Measurements from ENCODE around the gene SLC17A5.

The SLC17A5 gene

GRCh38 chr6:73669005-73669404, 15.2 kb upstream of the SLC17A5 start:
- no peaks in the 10 kb centered on the region for H3K79me2 ChIP-seq (ENCODE audit: control insufficient read depth, insufficient read depth, low read length, poor library complexity)

GRCh38 chr6:73667798-73668197, 14.0 kb upstream of the SLC17A5 start:
- Histone ChIP-seq H3K4ac (ENCODE audit: low read depth, low read length) (no peak overlapping the region), H3K79me1 (ENCODE audit: low read length) (no peaks in the 10 kb centered on the region), H2BK120ac (ENCODE audit: insufficient read depth, low read length, poor library complexity) (no peak overlapping the region), H3K36me3 (ENCODE audit: control insufficient read depth in 1 of 2, insufficient read depth in 2 of 2, low read length in 2 of 2) (no peaks in the 10 kb centered on the region), H3K14ac (ENCODE audit: low read length) (no peak overlapping the region), H3K23ac (ENCODE audit: low read length) (no peak overlapping the region), H2BK5ac (ENCODE audit: low read depth, low read length, poor library complexity) (no peak overlapping the region), H3K9ac (ENCODE audit: low read length) (no peak overlapping the region), H3K9me3 (ENCODE audit: insufficient read depth, low read depth, low read length) (no peaks in the 10 kb centered on the region), H2AK5ac (ENCODE audit: low read length) (no peak overlapping the region), H3K79me2 (ENCODE audit: control insufficient read depth, insufficient read depth, low read length, poor library complexity) (no peaks in the 10 kb centered on the region), H4K8ac (ENCODE audit: low read depth, low read length) (no peak overlapping the region), H3K4me3 (ENCODE audit: low read depth, low read length) (no peak overlapping the region), H4K12ac (ENCODE audit: low read depth, low read length) (no peak overlapping the region), H3K27me3 (ENCODE audit: insufficient read depth, low read length) (no peaks in the 10 kb centered on the region), H3K4me1 (ENCODE audit: control insufficient read depth in 1 of 2, insufficient read depth in 2 of 2, low read length in 2 of 2) (no peaks in the 10 kb centered on the region), H3K27ac (ENCODE audit: low read depth, low read length) (no peak overlapping the region), H4K91ac (ENCODE audit: low read depth, low read length) (no peak overlapping the region), H2BK12ac (ENCODE audit: low read length) (no peak overlapping the region), H2AFZ (ENCODE audit: insufficient read depth, low read length, poor library complexity) (no peak overlapping the region), H3K18ac (ENCODE audit: low read length) (no peak overlapping the region), H3K4me2 (ENCODE audit: low read length) (no peak overlapping the region)
- no CpG with 5 or more reads among the region's 1 CpG for WGBS (ENCODE audit: extremely low coverage, insufficient coverage, insufficient read length)
- DNase-seq: no peak

More at GRCh38 chr6:73669005-73669404, 15.2 kb upstream of the SLC17A5 start:
- no peak overlapping the region for H4K8ac ChIP-seq (ENCODE audit: low read depth, low read length)
- H3K9ac ChIP-seq (ENCODE audit: low read length): no peak overlapping the region
- no peak overlapping the region for H3K18ac ChIP-seq (ENCODE audit: low read length)
- H4K12ac ChIP-seq (ENCODE audit: low read depth, low read length): no peak overlapping the region
- no peak overlapping the region for H2BK5ac ChIP-seq (ENCODE audit: low read depth, low read length, poor library complexity)
- no peak overlapping the region for H4K91ac ChIP-seq (ENCODE audit: low read depth, low read length)
- no peak overlapping the region for H2AFZ ChIP-seq (ENCODE audit: insufficient read depth, low read length, poor library complexity)
- no peak overlapping the region for H3K23ac ChIP-seq (ENCODE audit: low read length)
- no peak overlapping the region for H3K4ac ChIP-seq (ENCODE audit: low read depth, low read length)
- no peak overlapping the region for H2BK12ac ChIP-seq (ENCODE audit: low read length)
- H2AK5ac ChIP-seq (ENCODE audit: low read length): no peak overlapping the region
- H3K36me3 ChIP-seq (ENCODE audit: control insufficient read depth in 1 of 2, insufficient read depth in 2 of 2, low read length in 2 of 2): no peaks in the 10 kb centered on the region
- H3K14ac ChIP-seq (ENCODE audit: low read length): no peak overlapping the region
- no peaks in the 10 kb centered on the region for H3K79me1 ChIP-seq (ENCODE audit: low read length)
- no peak for DNase-seq
- no peak overlapping the region for H3K4me3 ChIP-seq (ENCODE audit: low read depth, low read length)
- H2BK120ac ChIP-seq (ENCODE audit: insufficient read depth, low read length, poor library complexity): no peak overlapping the region
- H3K27ac ChIP-seq (ENCODE audit: low read depth, low read length): no peak overlapping the region
- no peak overlapping the region for H3K4me2 ChIP-seq (ENCODE audit: low read length)
- no peaks in the 10 kb centered on the region for H3K4me1 ChIP-seq (ENCODE audit: control insufficient read depth in 1 of 2, insufficient read depth in 2 of 2, low read length in 2 of 2)
- H3K9me3 ChIP-seq (ENCODE audit: insufficient read depth, low read depth, low read length): no peaks in the 10 kb centered on the region
- no CpG with 5 or more reads among the region's 1 CpG for WGBS (ENCODE audit: extremely low coverage, insufficient coverage, insufficient read length)
- H3K27me3 ChIP-seq (ENCODE audit: insufficient read depth, low read length): no peaks in the 10 kb centered on the region

GRCh38 chr6:73666393-73666792, 12.6 kb upstream of the SLC17A5 start:
- no peak overlapping the region for H2BK120ac ChIP-seq (ENCODE audit: insufficient read depth, low read length, poor library complexity)
- no peak overlapping the region for H3K23ac ChIP-seq (ENCODE audit: low read length)
- H3K79me2 ChIP-seq (ENCODE audit: control insufficient read depth, insufficient read depth, low read length, poor library complexity): no peaks in the 10 kb centered on the region
- no peak overlapping the region for H4K91ac ChIP-seq (ENCODE audit: low read depth, low read length)
- H2BK5ac ChIP-seq (ENCODE audit: low read depth, low read length, poor library complexity): no peak overlapping the region
- H3K9me3 ChIP-seq (ENCODE audit: insufficient read depth, low read depth, low read length): no peaks in the 10 kb centered on the region
- no peaks in the 10 kb centered on the region for H3K4me1 ChIP-seq (ENCODE audit: control insufficient read depth in 1 of 2, insufficient read depth in 2 of 2, low read length in 2 of 2)
- no peak overlapping the region for H2AK5ac ChIP-seq (ENCODE audit: low read length)
- no peak overlapping the region for H3K9ac ChIP-seq (ENCODE audit: low read length)
- no peak overlapping the region for H2AFZ ChIP-seq (ENCODE audit: insufficient read depth, low read length, poor library complexity)
- no peak overlapping the region for H3K27ac ChIP-seq (ENCODE audit: low read depth, low read length)
- no peak for DNase-seq
- no peak overlapping the region for H3K14ac ChIP-seq (ENCODE audit: low read length)
- H2BK12ac ChIP-seq (ENCODE audit: low read length): no peak overlapping the region
- no peak overlapping the region for H4K8ac ChIP-seq (ENCODE audit: low read depth, low read length)
- no peak overlapping the region for H3K18ac ChIP-seq (ENCODE audit: low read length)
- H3K36me3 ChIP-seq (ENCODE audit: control insufficient read depth in 1 of 2, insufficient read depth in 2 of 2, low read length in 2 of 2): no peaks in the 10 kb centered on the region
- no peak overlapping the region for H3K4me3 ChIP-seq (ENCODE audit: low read depth, low read length)
- no peaks in the 10 kb centered on the region for H3K79me1 ChIP-seq (ENCODE audit: low read length)
- no peak overlapping the region for H3K4me2 ChIP-seq (ENCODE audit: low read length)
- WGBS (ENCODE audit: extremely low coverage, insufficient coverage, insufficient read length): no CpG with 5 or more reads among the region's 2 CpGs
- no peak overlapping the region for H4K12ac ChIP-seq (ENCODE audit: low read depth, low read length)
- H3K27me3 ChIP-seq (ENCODE audit: insufficient read depth, low read length): no peaks in the 10 kb centered on the region
- H3K4ac ChIP-seq (ENCODE audit: low read depth, low read length): no peak overlapping the region

GRCh38 chr6:73665686-73666319, 12.0 kb upstream of the SLC17A5 start:
- Histone ChIP-seq H2AK5ac (ENCODE audit: low read length) (no peak overlapping the region), H3K9me3 (ENCODE audit: insufficient read depth, low read depth, low read length) (no peaks in the 10 kb centered on the region), H4K12ac (ENCODE audit: low read depth, low read length) (no peak overlapping the region), H3K4me2 (ENCODE audit: low read length) (no peak overlapping the region), H4K91ac (ENCODE audit: low read depth, low read length) (no peak overlapping the region), H3K36me3 (ENCODE audit: control insufficient read depth in 1 of 2, insufficient read depth in 2 of 2, low read length in 2 of 2) (no peaks in the 10 kb centered on the region), H3K4me1 (ENCODE audit: control insufficient read depth in 1 of 2, insufficient read depth in 2 of 2, low read length in 2 of 2) (no peaks in the 10 kb centered on the region), H3K27me3 (ENCODE audit: insufficient read depth, low read length) (no peaks in the 10 kb centered on the region), H3K23ac (ENCODE audit: low read length) (no peak overlapping the region), H2BK5ac (ENCODE audit: low read depth, low read length, poor library complexity) (no peak overlapping the region), H2BK12ac (ENCODE audit: low read length) (no peak overlapping the region), H4K8ac (ENCODE audit: low read depth, low read length) (no peak overlapping the region), H2AFZ (ENCODE audit: insufficient read depth, low read length, poor library complexity) (no peak overlapping the region), H2BK120ac (ENCODE audit: insufficient read depth, low read length, poor library complexity) (no peak overlapping the region), H3K79me2 (ENCODE audit: control insufficient read depth, insufficient read depth, low read length, poor library complexity) (no peaks in the 10 kb centered on the region), H3K27ac (ENCODE audit: low read depth, low read length) (no peak overlapping the region), H3K4ac (ENCODE audit: low read depth, low read length) (no peak overlapping the region), H3K14ac (ENCODE audit: low read length) (no peak overlapping the region), H3K79me1 (ENCODE audit: low read length) (no peaks in the 10 kb centered on the region), H3K4me3 (ENCODE audit: low read depth, low read length) (no peak overlapping the region), H3K18ac (ENCODE audit: low read length) (no peak overlapping the region), H3K9ac (ENCODE audit: low read length) (no peak overlapping the region)
- WGBS (ENCODE audit: extremely low coverage, insufficient coverage, insufficient read length): no CpG with 5 or more reads among the region's 3 CpGs
- DNase-seq: no peak

Data from trophoblast cell (in vitro differentiated cells and primary cell).